HG03354 (cell line): Measurements from ENCODE around the gene EVA1A.

Source experiments
- ATAC-seq: cut with Tn5 transposase; IDR thresholded peaks from one replicate; pipeline ENCODE4 v1.9.1; 2021; ENCODE audit warnings: mild to moderate bottlenecking; ENCODE audit not compliant: unreplicated experiment, poor library complexity, severe bottlenecking

Gene EVA1A

GRCh38 chr2:75465317-75465984 lies 95.3 kb downstream of the EVA1A start:
- ATAC-seq, result no peak

- peak; percentile 70 for ATAC-seq
Measured at GRCh38 chr2:75464348-75464946, 96.3 kb downstream of the EVA1A start.

DNA sequence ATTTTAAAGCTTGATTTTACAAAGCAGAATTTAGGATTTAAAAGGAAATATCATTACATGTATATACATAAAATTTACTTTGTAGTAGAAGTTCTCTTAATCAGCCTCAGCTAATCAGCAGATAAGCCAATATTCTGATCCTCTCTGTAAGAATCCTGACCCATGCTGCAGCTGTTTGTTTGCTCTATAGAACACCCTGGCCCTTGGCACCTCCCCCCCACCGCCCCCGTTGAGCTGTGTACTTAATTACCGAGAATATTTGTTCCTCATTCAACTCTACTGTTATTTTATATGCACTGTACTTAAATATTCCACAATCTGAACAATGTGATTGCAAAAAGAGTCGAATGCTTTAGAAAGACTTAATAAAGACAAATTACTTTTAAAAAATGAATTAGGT lies 98.0 kb downstream of the EVA1A start:
- ATAC-seq, result no peak

- no peak for ATAC-seq
Measured at GRCh38 chr2:75462206-75462605, 98.5 kb downstream of the EVA1A start.

DNA sequence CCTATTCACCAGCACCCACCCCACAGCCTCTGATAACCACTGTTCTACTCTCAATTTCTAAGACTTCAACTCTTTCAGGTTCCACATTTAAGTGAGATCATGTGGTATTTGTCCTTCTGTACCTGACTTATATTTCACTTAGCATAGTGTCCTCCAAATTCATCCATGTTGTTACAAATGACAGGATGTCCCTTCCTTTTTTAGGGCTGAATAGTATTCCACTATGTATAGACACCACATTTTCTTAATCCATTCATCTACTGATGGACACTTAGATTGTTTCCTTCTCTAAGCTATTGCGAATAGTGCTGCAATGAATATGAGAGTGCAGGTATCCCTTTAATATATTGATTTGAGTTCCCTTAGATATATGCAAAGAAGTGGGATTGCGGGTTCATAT lies 100.1 kb downstream of the EVA1A start:
- ATAC-seq, result no peak

- ATAC-seq, result no peak
Measured at GRCh38 chr2:75459565-75460310, 101.0 kb downstream of the EVA1A start.

DNA sequence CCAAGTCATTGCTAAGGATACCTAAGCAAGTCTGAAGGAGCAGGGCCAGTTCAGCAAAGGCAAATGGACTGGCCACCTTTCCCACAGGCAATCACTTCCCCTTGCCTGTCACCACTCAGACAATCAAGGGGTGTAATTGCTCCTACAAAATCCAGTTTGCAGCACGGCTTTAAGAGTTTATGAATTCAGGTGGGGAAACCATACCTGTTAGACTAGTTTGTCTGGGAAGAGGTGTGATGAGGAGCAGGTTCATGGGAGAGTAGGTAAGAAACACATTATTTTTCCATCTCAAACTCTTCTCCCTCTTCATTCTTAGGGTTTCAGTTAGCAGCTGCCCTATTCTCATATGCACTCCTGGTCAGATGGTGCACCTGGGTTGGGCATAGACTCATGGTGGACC lies 102.5 kb downstream of the EVA1A start:
- ATAC-seq, result no peak

GRCh38 chr2:75456825-75457224 lies 103.9 kb downstream of the EVA1A start:
- no peak for ATAC-seq

- no peak for ATAC-seq
Measured at GRCh38 chr2:75456111-75456510, 104.6 kb downstream of the EVA1A start.

GRCh38 chr2:75454241-75454620 lies 106.5 kb downstream of the EVA1A start:
- no peak for ATAC-seq

- no peak for ATAC-seq
Measured at GRCh38 chr2:75453384-75454240, 107.1 kb downstream of the EVA1A start.

DNA sequence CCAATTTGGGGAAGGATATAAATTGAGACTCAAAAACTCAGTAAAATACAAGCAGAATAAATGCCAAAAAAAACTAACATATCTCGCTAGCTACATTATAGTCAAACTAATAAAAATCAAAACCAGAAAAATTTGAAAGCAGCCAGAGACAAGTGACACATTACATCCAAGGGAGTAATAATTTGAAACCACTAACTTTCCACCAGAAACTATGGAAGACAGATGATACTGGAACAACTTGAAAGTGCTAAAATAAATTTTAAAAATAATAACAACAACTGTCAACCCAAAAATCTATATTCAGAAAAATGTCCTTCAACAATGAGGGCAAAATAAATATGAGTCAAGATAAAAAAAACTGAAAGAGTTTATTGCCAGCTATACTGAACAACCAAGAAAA lies 110.7 kb downstream of the EVA1A start:
- no peak for ATAC-seq

DNA sequence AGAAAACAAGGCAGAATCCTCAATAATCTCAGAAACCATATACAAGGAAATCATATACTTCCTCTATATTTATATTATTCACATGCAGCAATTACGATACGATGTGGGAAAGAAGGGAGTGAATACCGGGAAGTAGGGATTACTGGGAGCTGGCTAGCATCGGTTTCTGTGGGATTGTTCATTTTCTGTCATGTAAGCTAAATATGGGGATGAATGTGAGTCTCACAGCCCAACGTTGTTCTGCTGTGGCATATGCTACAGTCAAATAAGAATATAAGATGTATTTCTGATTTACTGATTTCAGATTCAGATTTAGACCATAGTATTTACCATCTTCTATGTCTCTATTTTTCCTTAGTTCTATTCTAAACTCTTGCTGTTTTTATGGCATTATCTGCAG lies 113.6 kb downstream of the EVA1A start:
- no peak for ATAC-seq
